ENCODE measurements around the gene CNRIP1. TPM values are rescaled to one million over a fixed set of nuclear protein-coding genes. Genes with fewer than 3 reads are reported as not detected.

CNRIP1 gene
- 21.8 TPM for total RNA-seq (ENCODE audit: unreplicated experiment)
- long read RNA-seq, transcript CNRIP1-201 (3 exons, 1,953 nt): major isoform, 23 of 33 reads
- long read RNA-seq, partial matches to known transcripts: 3 of 33 reads
- long read RNA-seq, other reads (novel, unspliced or antisense): 4 of 33 reads

- no peak for TF ChIP-seq CTCF (IDR thresholded peaks at IDR 0.05; ENCODE audit: unreplicated experiment)
- H3K4me1 Mint-ChIP-seq (ENCODE audit: unreplicated experiment): peaks cover 18% of the 10 kb centered on the region
- peaks cover 6% of the 10 kb centered on the region for H3K27me3 Mint-ChIP-seq (ENCODE audit: unreplicated experiment)
- no peaks in the 10 kb centered on the region for H3K9me3 Mint-ChIP-seq (ENCODE audit: unreplicated experiment)
- peak within 1 kb of the TSS; percentile 80 for H3K27ac Mint-ChIP-seq (ENCODE audit: unreplicated experiment)
- H3K4me3 Mint-ChIP-seq (ENCODE audit: unreplicated experiment): peak within 1 kb of the TSS; percentile 98
- H3K36me3 Mint-ChIP-seq (ENCODE audit: low read depth, unreplicated experiment): peaks cover 5% of the 10 kb centered on the region
- DNase-seq (ENCODE audit: low spot score): peak; percentile 72
Observed at GRCh38 chr2:68319398-68320117, at the start of gene CNRIP1. CNRIP1 (minus strand) TSS chr2:68319949; CDS start chr2:68319400, 549 bp downstream.

GRCh38 chr2:68369337-68369734 is 49.6 kb upstream of the CNRIP1 start:
- no peak for DNase-seq (ENCODE audit: low spot score)
- H3K27ac Mint-ChIP-seq (ENCODE audit: unreplicated experiment): no peak overlapping the region

GRCh38 chr2:68368654-68369336 is 49.0 kb upstream of the CNRIP1 start:
- Mint-ChIP-seq H3K27ac (ENCODE audit: unreplicated experiment) (no peak overlapping the region), H3K36me3 (ENCODE audit: low read depth, unreplicated experiment) (no peaks in the 10 kb centered on the region), H3K4me3 (ENCODE audit: unreplicated experiment) (no peak overlapping the region), H3K27me3 (ENCODE audit: unreplicated experiment) (no peaks in the 10 kb centered on the region), H3K4me1 (ENCODE audit: unreplicated experiment) (no peaks in the 10 kb centered on the region), H3K9me3 (ENCODE audit: unreplicated experiment) (no peaks in the 10 kb centered on the region)
- TF ChIP-seq CTCF (IDR thresholded peaks at IDR 0.05; ENCODE audit: unreplicated experiment): no peak
- no peak for DNase-seq (ENCODE audit: low spot score)

More at GRCh38 chr2:68369337-68369734, 49.6 kb upstream of the CNRIP1 start:
- no peaks in the 10 kb centered on the region for H3K27me3 Mint-ChIP-seq (ENCODE audit: unreplicated experiment)
- no peaks in the 10 kb centered on the region for H3K9me3 Mint-ChIP-seq (ENCODE audit: unreplicated experiment)
- no peaks in the 10 kb centered on the region for H3K36me3 Mint-ChIP-seq (ENCODE audit: low read depth, unreplicated experiment)
- H3K4me3 Mint-ChIP-seq (ENCODE audit: unreplicated experiment): no peak overlapping the region
- no peak for TF ChIP-seq CTCF (IDR thresholded peaks at IDR 0.05; ENCODE audit: unreplicated experiment)
- H3K4me1 Mint-ChIP-seq (ENCODE audit: unreplicated experiment): no peaks in the 10 kb centered on the region

- DNase-seq (ENCODE audit: low spot score): no peak
- TF ChIP-seq CTCF (IDR thresholded peaks at IDR 0.05; ENCODE audit: unreplicated experiment): no peak
- Mint-ChIP-seq H3K4me1 (ENCODE audit: unreplicated experiment) (no peaks in the 10 kb centered on the region), H3K36me3 (ENCODE audit: low read depth, unreplicated experiment) (no peaks in the 10 kb centered on the region), H3K27me3 (ENCODE audit: unreplicated experiment) (no peaks in the 10 kb centered on the region), H3K9me3 (ENCODE audit: unreplicated experiment) (no peaks in the 10 kb centered on the region), H3K4me3 (ENCODE audit: unreplicated experiment) (no peak overlapping the region), H3K27ac (ENCODE audit: unreplicated experiment) (no peak overlapping the region)
Observed at GRCh38 chr2:68367953-68368653, 48.4 kb upstream of the CNRIP1 start.

All from endothelial cell (in vitro differentiated cells).